WTC11 (cell line): ENCODE data around the gene PHAF1.

ENCODE experiments used
- FOXK1 ChIP-seq: sonication (generic); formaldehyde crosslinking; IDR thresholded peaks from 2 replicates; pipeline ENCODE4 v1.8.0; 2022; ENCODE audit warnings: mild to moderate bottlenecking, moderate library complexity, missing genetic modification reagents
- GRHL2 ChIP-seq: fragments of 250-450 bp; sonication (Bioruptor Pico); IDR thresholded peaks from 2 replicates; pipeline ENCODE4 v1.8.0; 2022; ENCODE audit warnings: mild to moderate bottlenecking, moderate library complexity; ENCODE audit not compliant: insufficient replicate concordance, severe bottlenecking
- IRF2 ChIP-seq: sonication (generic); formaldehyde crosslinking; IDR thresholded peaks from 2 replicates; pipeline ENCODE4 v1.8.0; 2022; ENCODE audit warnings: low read depth, missing genetic modification reagents, borderline replicate concordance
- NFE2L1 ChIP-seq: sonication (generic); formaldehyde crosslinking; IDR thresholded peaks from 2 replicates; pipeline ENCODE4 v1.8.1; 2023; ENCODE audit warnings: missing genetic modification reagents
- RELA ChIP-seq: sonication (generic); formaldehyde crosslinking; IDR thresholded peaks from 2 replicates; pipeline ENCODE4 v1.8.1; 2022; ENCODE audit warnings: missing genetic modification reagents, mild to moderate bottlenecking, borderline replicate concordance
- SP1 ChIP-seq: sonication (generic); formaldehyde crosslinking; conservative IDR thresholded peaks from 2 replicates; pipeline ENCODE4 v1.8.1; 2022; ENCODE audit warnings: missing genetic modification reagents
- TEAD4 ChIP-seq: sonication (generic); formaldehyde crosslinking; IDR thresholded peaks from 2 replicates; pipeline ENCODE4 v1.8.0; 2022; ENCODE audit warnings: mild to moderate bottlenecking, missing genetic modification reagents
- ZBTB21 ChIP-seq: sonication (generic); formaldehyde crosslinking; IDR thresholded peaks from 2 replicates; pipeline ENCODE4 v1.8.1; 2023; ENCODE audit warnings: mild to moderate bottlenecking, missing genetic modification reagents, borderline replicate concordance
- ZNF317 ChIP-seq: sonication (generic); formaldehyde crosslinking; IDR thresholded peaks from 2 replicates; pipeline ENCODE4 v1.8.1; 2023; ENCODE audit warnings: low read depth, mild to moderate bottlenecking, moderate library complexity, missing genetic modification reagents, borderline replicate concordance
- TF ChIP-seq, protein P1 (sequence below): fragments of 200-600 bp; IDR thresholded peaks from 2 replicates; pipeline ENCODE4 v1.8.0; 2022; ENCODE audit warnings: antibody characterized with exemption
- TF ChIP-seq, protein P2 (sequence below): sonication (generic); formaldehyde crosslinking; IDR thresholded peaks from 2 replicates; pipeline ENCODE4 v1.8.1; 2022; ENCODE audit warnings: low read depth, missing genetic modification reagents, borderline replicate concordance
- TF ChIP-seq, protein P3 (sequence below): sonication (generic); formaldehyde crosslinking; IDR thresholded peaks from 2 replicates; pipeline ENCODE4 v1.8.1; 2022; ENCODE audit warnings: mild to moderate bottlenecking, moderate library complexity, missing genetic modification reagents
- TF ChIP-seq, protein P4 (sequence below): sonication (generic); formaldehyde crosslinking; IDR thresholded peaks from 2 replicates; pipeline ENCODE4 v1.8.1; 2022; ENCODE audit warnings: mild to moderate bottlenecking, missing genetic modification reagents, moderate library complexity, borderline replicate concordance
- TF ChIP-seq, protein P5 (sequence below): fragments of 250-450 bp; sonication (Bioruptor Pico); IDR thresholded peaks from 2 replicates; pipeline ENCODE4 v1.9.0; 2021; ENCODE audit warnings: moderate library complexity, mild to moderate bottlenecking, inconsistent platforms, borderline replicate concordance

DNA sequence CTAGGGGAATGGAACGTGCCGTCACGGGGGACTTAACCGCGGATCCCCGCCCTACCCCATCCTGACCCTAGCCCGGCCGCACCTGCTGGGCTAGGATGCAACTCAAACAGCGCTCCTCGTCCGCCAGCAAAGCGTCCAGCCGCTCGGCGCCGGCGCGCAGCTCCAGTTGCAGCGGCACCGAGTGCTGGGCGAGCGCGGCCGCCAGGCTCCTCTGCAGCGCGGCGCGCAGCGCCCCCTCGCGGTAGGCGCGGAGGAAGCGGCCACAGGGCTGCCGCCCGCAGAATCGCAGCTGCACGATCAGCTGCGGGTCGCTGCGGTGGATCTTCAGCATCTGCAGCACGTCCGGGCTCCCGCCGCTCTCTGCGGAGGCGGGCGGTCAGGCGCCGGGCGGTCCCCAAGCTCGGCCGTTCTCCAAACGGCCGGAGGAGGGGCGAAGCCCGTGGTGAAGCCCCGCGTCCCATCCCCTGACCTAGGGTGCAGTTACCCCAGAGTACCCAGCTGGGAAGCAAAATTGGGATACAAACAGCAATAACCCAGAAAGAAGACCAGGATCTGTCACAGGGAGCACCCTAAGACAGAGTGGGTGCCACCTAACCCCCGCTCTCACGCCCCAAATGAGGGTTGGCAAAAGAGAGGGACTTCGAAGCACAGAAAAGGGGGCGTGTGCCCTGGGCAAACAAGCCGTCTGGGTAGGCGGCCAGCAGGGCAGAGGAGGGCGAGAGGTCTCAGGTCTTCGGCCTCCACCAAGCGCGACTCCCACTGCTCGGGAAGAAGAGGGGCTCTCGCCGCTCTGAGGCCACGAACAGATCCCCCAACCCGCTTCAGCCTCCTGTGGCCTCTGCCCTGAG, 45.8 kb downstream of the PHAF1 start:
- TF ChIP-seq, protein P1, sequence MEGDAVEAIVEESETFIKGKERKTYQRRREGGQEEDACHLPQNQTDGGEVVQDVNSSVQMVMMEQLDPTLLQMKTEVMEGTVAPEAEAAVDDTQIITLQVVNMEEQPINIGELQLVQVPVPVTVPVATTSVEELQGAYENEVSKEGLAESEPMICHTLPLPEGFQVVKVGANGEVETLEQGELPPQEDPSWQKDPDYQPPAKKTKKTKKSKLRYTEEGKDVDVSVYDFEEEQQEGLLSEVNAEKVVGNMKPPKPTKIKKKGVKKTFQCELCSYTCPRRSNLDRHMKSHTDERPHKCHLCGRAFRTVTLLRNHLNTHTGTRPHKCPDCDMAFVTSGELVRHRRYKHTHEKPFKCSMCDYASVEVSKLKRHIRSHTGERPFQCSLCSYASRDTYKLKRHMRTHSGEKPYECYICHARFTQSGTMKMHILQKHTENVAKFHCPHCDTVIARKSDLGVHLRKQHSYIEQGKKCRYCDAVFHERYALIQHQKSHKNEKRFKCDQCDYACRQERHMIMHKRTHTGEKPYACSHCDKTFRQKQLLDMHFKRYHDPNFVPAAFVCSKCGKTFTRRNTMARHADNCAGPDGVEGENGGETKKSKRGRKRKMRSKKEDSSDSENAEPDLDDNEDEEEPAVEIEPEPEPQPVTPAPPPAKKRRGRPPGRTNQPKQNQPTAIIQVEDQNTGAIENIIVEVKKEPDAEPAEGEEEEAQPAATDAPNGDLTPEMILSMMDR = peak; percentile 97
- TF ChIP-seq ZBTB21 (CRISPR knock-in tag) = peak; percentile 60; the same call in 1 of the 2 replicates
- no peak for TF ChIP-seq IRF2 (CRISPR knock-in tag)
- TF ChIP-seq NFE2L1 (CRISPR knock-in tag) = no peak
- TF ChIP-seq SP1 (CRISPR knock-in tag) = peak; percentile 53; the same call in 1 of the 2 replicates
- TF ChIP-seq FOXK1 (CRISPR knock-in tag) = 0 out of 2 replicates have a peak, but pooled peaks have one; percentile 59
- TF ChIP-seq TEAD4 (CRISPR knock-in tag) = no peak
- TF ChIP-seq ZNF317 (CRISPR knock-in tag) = no peak
- TF ChIP-seq, protein P2, sequence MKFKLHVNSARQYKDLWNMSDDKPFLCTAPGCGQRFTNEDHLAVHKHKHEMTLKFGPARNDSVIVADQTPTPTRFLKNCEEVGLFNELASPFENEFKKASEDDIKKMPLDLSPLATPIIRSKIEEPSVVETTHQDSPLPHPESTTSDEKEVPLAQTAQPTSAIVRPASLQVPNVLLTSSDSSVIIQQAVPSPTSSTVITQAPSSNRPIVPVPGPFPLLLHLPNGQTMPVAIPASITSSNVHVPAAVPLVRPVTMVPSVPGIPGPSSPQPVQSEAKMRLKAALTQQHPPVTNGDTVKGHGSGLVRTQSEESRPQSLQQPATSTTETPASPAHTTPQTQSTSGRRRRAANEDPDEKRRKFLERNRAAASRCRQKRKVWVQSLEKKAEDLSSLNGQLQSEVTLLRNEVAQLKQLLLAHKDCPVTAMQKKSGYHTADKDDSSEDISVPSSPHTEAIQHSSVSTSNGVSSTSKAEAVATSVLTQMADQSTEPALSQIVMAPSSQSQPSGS (CRISPR knock-in tag) = no peak
- TF ChIP-seq, protein P3, sequence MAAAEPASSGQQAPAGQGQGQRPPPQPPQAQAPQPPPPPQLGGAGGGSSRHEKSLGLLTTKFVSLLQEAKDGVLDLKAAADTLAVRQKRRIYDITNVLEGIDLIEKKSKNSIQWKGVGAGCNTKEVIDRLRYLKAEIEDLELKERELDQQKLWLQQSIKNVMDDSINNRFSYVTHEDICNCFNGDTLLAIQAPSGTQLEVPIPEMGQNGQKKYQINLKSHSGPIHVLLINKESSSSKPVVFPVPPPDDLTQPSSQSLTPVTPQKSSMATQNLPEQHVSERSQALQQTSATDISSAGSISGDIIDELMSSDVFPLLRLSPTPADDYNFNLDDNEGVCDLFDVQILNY (CRISPR knock-in tag) = no peak
- TF ChIP-seq, protein P4, sequence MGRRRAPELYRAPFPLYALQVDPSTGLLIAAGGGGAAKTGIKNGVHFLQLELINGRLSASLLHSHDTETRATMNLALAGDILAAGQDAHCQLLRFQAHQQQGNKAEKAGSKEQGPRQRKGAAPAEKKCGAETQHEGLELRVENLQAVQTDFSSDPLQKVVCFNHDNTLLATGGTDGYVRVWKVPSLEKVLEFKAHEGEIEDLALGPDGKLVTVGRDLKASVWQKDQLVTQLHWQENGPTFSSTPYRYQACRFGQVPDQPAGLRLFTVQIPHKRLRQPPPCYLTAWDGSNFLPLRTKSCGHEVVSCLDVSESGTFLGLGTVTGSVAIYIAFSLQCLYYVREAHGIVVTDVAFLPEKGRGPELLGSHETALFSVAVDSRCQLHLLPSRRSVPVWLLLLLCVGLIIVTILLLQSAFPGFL (CRISPR knock-in tag) = no peak
- TF ChIP-seq, protein P5, sequence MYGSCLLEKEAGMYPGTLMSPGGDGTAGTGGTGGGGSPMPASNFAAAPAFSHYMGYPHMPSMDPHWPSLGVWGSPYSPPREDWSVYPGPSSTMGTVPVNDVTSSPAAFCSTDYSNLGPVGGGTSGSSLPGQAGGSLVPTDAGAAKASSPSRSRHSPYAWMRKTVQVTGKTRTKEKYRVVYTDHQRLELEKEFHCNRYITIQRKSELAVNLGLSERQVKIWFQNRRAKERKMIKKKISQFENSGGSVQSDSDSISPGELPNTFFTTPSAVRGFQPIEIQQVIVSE = no peak
- no peak for TF ChIP-seq GRHL2 (CRISPR knock-in tag)
- no peak for TF ChIP-seq RELA (CRISPR knock-in tag)
